Erythroblast (primary cell): ENCODE data around the gene RIN3.

Experiments
- GATA1 ChIP-seq: IDR thresholded peaks from 2 replicates; pipeline ENCODE4 v1.6.1; 2011; ENCODE audit warnings: low read depth, mild to moderate bottlenecking, control low read depth, low read length, moderate library complexity
- POLR2A ChIP-seq: IDR thresholded peaks from 2 replicates; pipeline ENCODE4 v1.6.1; 2011; ENCODE audit warnings: mild to moderate bottlenecking, low read length

- no peak for TF ChIP-seq POLR2A
- no peak for TF ChIP-seq GATA1
These were observed 71.2 kb downstream of the RIN3 start for GRCh38 chr14:92584816-92585215.
